Measurements from ENCODE around the gene RPP14.
"Not testable (repeated sequence)": the region's sequence is repeated elsewhere in the genome, so short reads cannot be mapped to it uniquely, and the experiment has no call there.

Gene RPP14

DNA sequence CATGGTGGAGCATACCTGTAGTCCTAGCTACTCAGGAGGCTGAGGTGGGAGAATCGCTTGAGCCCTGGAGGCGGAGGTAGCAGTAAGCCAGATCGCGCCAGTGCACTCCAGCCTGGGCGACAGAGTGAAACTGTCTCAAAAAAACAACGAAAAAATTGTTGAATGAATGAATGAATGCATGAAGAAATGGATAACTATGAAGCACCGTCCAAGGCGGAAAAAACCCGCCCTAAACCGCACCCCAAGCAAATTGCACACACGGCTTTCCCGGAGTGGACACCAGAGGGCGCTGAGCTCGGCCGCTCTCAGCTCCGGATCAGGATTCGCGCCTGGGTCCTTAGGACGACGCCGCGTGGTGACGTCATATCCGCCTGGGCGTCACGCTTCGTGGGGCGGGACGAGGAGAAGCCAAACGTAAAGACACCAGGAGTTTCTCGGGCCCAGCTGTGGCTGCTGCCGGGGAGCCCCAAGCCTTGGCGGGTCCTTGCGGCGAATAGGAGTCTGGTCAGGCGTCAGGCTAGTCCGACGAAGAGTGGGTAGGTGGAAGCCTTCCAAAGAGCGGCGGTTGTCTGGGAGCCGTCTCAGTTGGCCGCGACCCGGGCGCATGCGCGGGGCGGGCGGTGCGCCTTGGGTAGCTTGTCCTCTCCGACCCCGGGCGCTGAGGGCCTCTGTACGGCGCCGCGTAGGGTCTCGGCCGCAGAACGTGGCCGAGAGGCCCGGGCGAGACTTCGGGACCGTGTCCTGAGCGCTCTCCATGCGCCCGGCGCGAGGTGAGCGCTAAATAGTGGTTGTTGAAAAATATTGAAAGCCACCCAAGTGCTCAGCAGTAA, at the start of gene RPP14, which contains the start of gene HTD2:
TSS of gene RPP14 (plus strand) at position 364 of the 830 bp plus-strand sequence. CDS start 4,085 bp downstream, outside the sequence.
TSS of gene HTD2 (plus strand) at position 639 of the 830 bp plus-strand sequence. CDS start 11,094 bp downstream, outside the sequence.
- DNase-seq, result peak; percentile 95

DNA sequence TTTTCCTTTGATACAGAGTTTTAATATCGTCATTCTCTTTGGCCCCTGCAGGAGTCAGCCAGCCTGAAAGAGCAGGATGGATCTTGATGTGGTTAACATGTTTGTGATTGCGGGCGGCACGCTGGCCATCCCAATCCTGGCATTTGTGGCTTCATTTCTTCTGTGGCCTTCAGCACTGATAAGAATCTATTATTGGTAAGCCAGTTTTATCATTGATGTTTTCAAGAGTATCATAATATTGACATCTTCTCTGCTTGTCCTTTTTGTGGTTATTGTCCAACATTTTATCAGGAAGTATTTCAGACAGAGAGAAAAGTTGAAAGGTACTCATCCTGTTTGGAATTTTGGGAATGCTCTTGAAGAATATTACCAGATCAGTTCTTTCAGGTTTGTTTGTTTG, 49.5 kb upstream of the RPP14 start:
- no peak for DNase-seq

GRCh38 chr3:58258392-58259055, 47.5 kb upstream of the RPP14 start:
- DNase-seq, result no peak

DNA sequence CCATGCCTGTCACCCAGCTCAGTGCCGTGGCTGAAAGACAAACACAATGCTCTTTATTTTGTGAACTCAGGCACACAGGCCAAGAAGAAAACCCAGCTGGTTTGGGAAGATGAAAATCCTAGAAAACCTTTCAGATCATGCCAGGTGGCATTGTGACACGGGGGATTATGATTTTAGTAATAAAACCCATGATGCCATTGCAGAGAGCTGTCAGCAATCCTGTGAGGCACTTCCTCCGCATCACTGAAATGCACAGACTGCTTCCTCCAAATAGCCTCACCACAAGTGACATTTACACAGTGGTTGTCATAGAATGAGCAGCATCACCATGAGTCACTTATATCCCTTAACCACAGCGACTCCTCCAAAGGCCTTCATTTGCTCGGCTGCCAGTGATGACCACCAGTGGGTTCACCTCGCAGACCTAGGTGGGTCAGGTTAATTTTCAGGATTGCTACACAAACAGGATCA, 45.7 kb upstream of the RPP14 start:
- DNase-seq, result peak; percentile 65

GRCh38 chr3:58260733-58261132, 45.3 kb upstream of the RPP14 start:
- DNase-seq, result no peak

DNA sequence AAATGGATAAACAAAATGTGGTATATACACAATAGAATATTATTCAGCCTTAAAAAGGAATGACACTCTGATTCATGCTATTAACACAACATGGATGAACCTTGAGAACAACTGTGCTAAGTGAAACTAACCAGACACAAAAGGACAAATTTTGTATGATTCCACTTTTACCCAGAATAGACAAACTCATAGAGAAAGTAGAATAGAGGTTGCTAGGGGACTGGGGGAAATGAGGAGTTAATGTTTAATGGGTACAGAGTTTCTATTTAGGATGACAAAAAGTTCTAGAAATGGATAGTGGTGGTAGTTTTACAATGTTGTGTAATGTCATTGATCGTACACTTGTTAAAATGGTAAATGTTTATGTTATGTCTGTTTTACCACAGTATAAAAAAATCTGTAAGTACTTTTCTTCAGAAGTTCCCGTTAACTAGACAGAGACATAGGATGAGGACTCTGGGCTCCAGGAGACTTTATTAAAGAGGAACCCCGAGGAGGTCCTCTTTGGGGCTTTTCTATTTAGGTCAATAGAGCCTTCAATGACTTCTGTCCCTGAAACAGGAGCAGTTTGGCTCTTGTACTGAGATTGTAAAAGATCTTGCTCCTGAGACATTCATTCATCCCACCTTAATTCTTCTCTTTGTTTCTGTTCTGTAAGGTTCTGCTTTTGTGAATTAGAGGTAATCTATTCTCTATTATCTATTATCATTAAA, 43.9 kb upstream of the RPP14 start:
- no peak for DNase-seq

- DNase-seq, result no peak
These were observed 39.5 kb upstream of the RPP14 start for GRCh38 chr3:58266577-58266976.

GRCh38 chr3:58267543-58267942, 38.5 kb upstream of the RPP14 start:
- not testable (repeated sequence) for DNase-seq

- DNase-seq, result no peak
These were observed 36.7 kb upstream of the RPP14 start for GRCh38 chr3:58269356-58269755.

DNA sequence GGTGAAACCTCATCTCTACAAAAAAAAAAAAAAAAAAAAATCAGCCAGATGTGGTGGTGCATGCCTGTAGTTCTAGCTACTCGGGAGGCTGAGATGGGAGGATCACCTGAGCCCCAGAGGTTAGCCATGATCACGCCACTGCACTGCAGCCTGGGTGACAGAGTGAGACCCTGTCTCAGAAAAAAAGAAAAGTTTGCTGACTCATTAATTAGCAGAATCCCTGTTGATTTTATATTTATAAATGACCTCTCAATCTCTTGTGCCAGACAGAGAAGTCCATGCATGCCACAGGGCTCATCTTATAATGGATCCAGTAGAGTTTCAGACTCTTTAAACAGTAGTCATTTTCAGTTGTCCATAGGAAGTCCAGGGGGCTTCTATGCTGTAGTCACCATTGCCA, 35.6 kb upstream of the RPP14 start:
- no peak for DNase-seq

DNA sequence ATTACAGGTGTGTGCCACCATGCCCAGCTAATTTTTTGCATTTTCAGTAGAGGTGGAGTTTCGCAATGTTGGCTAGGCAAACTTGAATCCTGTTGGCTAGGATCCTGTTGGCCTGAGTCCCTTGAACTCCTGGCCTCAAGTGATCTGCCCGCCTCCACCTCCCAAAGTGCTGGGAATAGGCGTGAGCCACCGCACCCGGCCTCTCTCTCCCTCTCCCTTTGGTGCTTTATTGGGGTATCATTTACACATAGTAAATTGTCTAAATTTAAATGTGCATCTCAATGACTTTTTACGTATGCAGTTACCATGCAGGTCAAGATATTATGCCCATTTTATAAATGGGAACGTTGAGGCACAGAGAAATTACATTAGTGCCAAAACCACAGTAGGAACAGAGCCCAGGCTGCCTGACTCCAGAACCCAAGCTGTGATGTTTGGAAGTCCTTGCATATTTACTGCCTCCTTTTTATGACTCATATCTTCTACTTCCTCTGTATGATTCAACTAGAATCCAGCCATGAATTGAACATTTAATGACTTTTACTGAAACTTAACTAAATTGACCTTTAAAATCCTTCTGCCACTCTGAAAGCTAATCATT, 34.0 kb upstream of the RPP14 start:
- DNase-seq, result peak; percentile 93

DNA sequence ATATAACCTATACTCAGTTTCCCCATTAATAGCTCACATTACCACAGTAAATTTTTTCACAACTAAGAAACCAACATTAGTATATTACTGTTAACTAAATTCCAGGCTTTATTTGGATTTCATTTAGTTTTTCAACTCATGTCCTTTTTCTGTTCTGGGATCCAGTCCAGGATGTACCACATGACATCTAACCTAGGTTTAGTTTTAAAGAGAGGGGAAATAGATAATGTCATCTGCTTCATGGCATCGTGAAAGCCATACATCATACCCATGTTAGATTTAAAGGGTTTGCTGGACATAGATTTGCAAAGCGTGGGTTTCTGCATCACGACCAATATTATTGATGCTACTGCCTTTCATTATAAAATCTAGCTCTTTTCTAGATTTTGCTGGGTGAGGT, 33.2 kb upstream of the RPP14 start:
- no peak for DNase-seq

GRCh38 chr3:58273362-58273761, 32.7 kb upstream of the RPP14 start:
- not testable (repeated sequence) for DNase-seq

DNA sequence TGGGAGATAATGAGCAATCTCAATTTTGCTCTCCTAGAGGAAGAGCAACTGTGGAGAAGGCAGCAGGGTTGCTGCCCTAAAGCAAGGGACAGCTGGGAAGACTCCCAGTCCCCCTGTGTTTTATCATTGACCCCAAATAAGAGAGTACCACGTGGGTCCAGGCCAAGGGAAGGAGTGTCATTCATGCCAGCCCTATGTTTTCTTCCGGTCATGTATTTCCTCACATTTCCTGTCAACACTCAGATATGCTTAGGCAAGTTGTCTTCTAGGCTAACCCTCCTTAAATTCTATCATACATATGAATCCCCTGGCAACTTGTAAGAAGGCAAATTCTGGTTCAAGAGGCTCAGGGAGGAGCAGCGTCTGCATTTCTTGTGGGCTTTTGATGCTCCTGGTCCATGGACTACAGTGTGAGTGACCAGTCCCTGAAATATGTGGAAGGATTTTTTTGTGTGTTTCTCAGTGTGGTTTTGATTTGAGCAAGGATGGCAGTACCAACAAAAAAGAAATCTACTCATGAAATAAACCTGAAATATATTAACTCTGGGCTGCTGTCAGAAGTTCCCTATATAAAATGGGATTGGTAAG, 31.9 kb upstream of the RPP14 start:
- no peak for DNase-seq

GRCh38 chr3:58281069-58281468, 25.0 kb upstream of the RPP14 start:
- DNase-seq, result no peak

DNA sequence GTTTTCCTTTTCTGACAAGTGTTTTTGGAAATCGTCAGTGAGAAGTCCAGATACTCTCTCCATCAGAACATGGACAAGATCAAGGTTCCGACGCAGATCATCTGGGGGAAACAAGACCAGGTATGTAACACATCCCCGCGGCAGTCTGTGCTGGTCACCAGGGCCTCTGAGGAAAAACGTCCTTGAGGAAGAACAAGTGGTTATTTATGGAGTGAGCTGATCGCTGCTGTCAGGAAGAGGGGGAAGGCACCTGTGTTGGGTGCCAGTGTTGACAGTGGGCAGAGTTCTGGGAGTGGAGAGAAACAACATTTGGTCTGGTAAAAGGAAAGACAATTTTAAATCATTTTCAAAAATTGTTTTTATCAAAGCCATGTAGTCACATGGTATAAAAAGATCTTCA, 20.7 kb upstream of the RPP14 start:
- DNase-seq, result no peak

- no peak for DNase-seq
These were observed 18.7 kb upstream of the RPP14 start for GRCh38 chr3:58287354-58287753.

DNA sequence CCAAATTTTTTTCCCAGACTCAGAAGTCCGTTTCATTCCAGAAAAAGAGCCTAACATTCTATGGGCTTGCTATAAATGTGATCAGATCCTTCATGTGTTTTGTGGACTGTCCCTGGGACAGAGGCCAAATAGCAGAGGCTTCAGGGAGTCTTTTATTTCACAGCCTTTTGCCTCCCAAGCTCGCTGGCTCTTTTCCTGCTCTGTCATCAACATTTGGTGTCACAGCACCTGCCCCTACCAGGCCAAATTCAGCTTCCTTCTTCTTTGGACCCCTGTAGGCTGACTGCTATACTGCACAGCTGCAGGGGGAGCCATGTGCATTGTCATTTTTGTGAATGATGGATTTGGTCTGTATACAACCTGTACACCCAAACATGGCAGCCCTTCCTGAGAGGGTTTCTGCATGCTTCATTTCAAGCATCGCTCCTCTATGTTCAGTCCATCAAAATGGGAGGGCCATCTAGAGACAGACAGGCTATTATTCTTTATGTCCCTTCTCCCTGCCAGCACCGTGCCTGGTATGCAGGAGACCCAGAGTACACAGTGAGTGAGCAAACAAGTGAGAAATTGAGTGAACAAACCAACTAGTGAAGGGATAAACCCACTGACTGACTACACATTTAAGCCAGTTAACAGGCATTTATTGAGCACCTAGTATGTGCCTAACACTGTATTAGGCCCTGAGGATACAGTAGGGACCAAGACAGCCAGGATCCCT, 17.9 kb upstream of the RPP14 start:
- no peak for DNase-seq

DNA sequence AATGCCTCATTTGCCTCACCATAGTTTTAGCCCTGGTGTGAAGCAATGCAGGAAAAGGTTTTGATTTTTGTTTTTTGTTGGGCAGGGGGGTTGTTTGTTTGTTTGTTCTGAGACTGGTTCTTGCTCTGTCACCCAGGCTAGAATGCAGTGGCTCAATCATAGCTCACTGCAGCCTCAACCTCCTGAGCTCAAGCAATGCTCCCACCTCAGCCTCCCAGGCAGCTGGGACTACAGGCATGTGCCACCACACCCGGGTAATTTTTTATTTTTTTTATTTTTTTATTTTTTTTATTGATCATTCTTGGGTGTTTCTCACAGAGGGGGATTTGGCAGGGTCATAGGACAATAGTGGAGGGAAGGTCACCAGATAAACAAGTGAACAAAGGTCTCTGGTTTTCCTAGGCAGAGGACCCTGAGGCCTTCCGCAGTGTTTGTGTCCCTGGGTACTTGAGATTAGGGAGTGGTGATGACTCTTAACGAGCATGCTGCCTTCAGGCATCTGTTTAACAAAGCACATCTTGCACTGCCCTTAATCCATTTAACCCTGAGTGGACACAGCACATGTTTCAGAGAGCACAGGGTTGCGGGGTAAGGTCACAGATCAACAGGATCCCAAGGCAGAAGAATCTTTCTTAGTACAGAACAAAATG, 17.0 kb upstream of the RPP14 start:
- DNase-seq, result not testable (repeated sequence)

DNA sequence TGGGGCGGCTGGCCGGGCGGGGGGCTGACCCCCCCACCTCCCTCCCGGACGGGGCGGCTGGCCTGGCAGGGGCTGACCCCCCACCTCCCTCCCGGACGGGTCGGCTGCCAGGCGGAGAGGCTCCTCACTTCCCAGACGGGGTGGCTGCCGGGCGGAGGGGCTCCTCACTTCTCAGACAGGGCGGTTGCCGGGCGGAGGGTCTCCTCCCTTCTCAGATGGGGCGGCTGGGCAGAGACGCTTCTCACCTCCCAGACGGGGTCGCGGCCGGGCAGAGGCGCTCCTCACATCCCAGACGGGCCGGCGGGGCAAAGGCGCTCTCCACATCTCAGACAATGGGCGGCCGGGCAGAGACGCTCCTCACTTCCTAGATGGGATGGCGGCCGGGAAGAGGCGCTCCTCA, 15.6 kb upstream of the RPP14 start:
- DNase-seq, result not testable (repeated sequence)

- no peak for DNase-seq
These were observed 14.2 kb upstream of the RPP14 start for GRCh38 chr3:58291671-58292338.

Measured in HCEC 1CT (cell line).